NCI-H1105 (cell line): ENCODE results near the gene ARHGAP15.

ENCODE experiments used
- DNase-seq: peaks from one replicate; lab custom pipeline; 2025; lab: John Stamatoyannopoulos, UW

Gene ARHGAP15

GRCh38 chr2:143344780-143345179 is 215.6 kb downstream of the ARHGAP15 start:
- DNase-seq = no peak

- no peak for DNase-seq
Observed at GRCh38 chr2:143345887-143346787, 216.9 kb downstream of the ARHGAP15 start.

GRCh38 chr2:143347271-143347695 is 218.1 kb downstream of the ARHGAP15 start:
- DNase-seq = peak; percentile 90

- no peak for DNase-seq
Observed at GRCh38 chr2:143347901-143348414, 218.7 kb downstream of the ARHGAP15 start.

GRCh38 chr2:143354050-143354750 is 225.0 kb downstream of the ARHGAP15 start:
- no peak for DNase-seq

- DNase-seq = peak; percentile 6
Observed at GRCh38 chr2:143355870-143356269, 226.7 kb downstream of the ARHGAP15 start.

GRCh38 chr2:143356336-143356735 is 227.1 kb downstream of the ARHGAP15 start:
- DNase-seq = no peak

- DNase-seq = no peak
Observed at GRCh38 chr2:143356736-143357446, 227.7 kb downstream of the ARHGAP15 start.

- no peak for DNase-seq
Observed at GRCh38 chr2:143357966-143358365, 228.7 kb downstream of the ARHGAP15 start.

GRCh38 chr2:143361346-143361745 is 232.1 kb downstream of the ARHGAP15 start:
- no peak for DNase-seq

GRCh38 chr2:143371616-143372015 is 242.4 kb downstream of the ARHGAP15 start:
- no peak for DNase-seq

GRCh38 chr2:143375384-143375880 is 246.2 kb downstream of the ARHGAP15 start:
- no peak for DNase-seq

- no peak for DNase-seq
Observed at GRCh38 chr2:143378996-143379395, 249.8 kb downstream of the ARHGAP15 start.

- no peak for DNase-seq
Observed at GRCh38 chr2:143379955-143380354, 250.7 kb downstream of the ARHGAP15 start.

GRCh38 chr2:143382573-143382972 is 253.4 kb downstream of the ARHGAP15 start:
- DNase-seq = no peak

- DNase-seq = no peak
Observed at GRCh38 chr2:143383016-143383415, 253.8 kb downstream of the ARHGAP15 start.

- no peak for DNase-seq
Observed at GRCh38 chr2:143384111-143384510, 254.9 kb downstream of the ARHGAP15 start.

GRCh38 chr2:143390171-143390570 is 261.0 kb downstream of the ARHGAP15 start:
- DNase-seq = no peak

- DNase-seq = no peak
Observed at GRCh38 chr2:143392358-143392757, 263.1 kb downstream of the ARHGAP15 start.

GRCh38 chr2:143394062-143394461 is 264.8 kb downstream of the ARHGAP15 start:
- DNase-seq = no peak

GRCh38 chr2:143397884-143398614 is 268.8 kb downstream of the ARHGAP15 start:
- DNase-seq = no peak
